NCI-H1694 treated with DMSO at 0.1 percent for 48 hours (cell line): ENCODE data around the gene TBC1D22A.

ENCODE experiments used
- DNase-seq: peaks from one replicate; lab custom pipeline; 2025; lab: John Stamatoyannopoulos, UW

The TBC1D22A gene

DNA sequence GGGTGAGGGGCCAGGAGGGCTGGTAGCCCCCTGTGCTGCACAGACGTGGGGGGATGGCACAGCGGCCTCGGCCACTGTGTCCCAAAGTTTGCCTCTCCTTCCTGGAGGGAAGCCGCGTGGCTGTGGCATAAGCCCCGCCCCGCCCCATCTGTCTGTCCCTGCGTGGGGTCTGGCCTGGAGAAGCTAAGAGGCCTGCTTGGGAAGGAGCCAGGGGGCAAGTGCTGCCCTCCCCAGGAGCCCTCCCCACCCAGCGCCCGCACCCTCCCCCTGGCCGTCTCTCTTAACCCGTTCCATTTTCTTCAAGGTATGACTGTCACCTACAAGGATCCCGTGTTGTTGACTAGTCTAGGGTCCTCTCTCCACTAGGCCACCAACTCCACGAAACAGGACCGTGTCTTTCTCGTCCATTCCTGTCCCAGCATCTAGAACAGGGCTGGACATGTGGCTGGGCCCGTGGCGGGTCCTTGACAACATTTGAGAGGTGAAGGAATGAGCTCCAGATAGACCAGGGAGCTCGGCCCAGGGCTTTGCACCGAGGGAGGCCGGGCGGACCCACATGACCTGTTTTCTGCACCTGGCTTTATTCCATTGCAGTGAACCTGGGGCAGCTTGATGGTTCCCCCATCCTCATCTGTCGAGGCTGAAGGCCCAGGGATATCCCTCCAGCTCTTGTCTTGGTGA is 428.0 kb downstream of the TBC1D22A start:
- DNase-seq = no peak

DNA sequence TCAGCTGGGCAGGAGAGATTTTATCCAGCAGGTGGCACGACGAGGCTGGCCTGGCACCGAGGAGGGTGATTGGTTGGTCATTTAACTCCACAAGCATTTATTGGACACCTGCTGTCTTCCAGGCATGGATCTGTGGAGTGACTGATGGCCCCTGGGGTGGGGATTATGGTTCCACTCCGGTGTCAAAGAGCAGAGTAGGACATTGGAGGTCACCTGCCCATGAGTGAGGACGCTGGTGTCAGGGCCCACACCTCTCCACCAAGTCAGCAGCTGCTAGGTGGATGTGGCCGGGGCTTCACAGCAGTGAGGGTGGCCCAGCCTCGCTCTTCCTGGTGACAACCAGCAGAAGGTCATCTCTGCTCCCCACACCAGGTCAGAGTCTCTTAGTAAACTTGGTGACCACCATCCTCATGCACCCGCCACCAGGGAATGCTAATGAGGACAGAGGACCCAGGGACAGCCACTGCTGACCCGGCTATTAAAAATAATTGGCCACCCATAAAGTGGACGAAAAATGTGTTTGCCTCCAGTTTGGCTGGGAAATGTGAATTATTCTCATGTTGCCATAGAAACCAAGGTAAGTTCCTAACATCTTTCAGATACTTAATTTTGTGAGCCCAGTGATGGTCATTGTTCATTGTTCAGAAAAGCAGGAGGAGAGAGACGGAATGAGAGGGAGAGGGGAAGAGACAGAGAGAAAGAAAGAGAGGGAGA is 428.7 kb downstream of the TBC1D22A start:
- no peak for DNase-seq

DNA sequence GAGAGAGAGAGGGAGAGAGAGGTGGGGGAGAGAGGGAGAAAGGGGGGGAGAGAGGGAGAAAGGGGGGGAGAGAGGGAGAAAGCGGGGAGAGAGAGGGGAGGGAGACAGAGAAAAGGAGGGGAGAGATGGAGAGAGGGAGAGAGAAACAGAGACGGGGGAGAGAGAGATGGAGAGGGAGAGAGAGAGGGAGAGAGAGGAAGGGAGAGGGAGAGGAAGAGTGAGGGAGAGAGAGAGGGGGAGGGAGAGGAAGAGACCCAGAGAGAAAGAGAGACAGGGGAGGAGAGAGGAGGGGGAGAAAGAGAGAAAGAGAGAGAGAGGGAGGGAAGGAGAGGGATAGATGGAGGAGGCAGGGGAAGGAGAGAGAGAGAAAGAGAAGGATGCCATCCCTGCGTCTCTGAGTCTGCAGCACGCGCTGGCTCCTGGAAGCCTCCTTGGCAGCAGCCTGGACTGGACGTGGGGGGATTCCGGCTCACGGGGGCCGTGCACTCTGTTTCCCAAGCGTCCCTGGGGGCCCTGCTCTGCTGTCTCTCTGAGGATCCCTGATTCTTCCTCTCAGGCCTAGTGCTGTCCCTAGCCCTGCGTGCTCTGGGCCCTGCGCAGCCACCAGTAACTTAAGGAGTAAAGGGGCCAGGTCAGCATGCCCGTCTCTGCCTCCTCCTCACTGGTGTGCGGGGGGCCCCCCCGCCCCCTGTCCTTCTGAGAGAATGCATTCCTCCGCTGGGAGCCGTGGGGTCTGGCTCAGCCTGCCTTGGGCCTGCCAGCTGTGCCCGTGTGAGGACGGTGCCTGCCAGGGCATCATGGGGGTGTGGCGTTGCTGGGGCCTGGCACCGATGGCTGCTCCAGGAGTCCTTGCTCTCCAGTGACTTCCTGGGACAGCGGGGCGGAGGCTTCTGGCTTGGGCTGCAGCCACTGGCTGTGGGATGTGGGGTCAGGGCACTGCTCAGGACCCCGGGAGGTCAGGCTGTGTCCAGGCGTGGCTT is 429.5 kb downstream of the TBC1D22A start:
- no peak for DNase-seq

DNA sequence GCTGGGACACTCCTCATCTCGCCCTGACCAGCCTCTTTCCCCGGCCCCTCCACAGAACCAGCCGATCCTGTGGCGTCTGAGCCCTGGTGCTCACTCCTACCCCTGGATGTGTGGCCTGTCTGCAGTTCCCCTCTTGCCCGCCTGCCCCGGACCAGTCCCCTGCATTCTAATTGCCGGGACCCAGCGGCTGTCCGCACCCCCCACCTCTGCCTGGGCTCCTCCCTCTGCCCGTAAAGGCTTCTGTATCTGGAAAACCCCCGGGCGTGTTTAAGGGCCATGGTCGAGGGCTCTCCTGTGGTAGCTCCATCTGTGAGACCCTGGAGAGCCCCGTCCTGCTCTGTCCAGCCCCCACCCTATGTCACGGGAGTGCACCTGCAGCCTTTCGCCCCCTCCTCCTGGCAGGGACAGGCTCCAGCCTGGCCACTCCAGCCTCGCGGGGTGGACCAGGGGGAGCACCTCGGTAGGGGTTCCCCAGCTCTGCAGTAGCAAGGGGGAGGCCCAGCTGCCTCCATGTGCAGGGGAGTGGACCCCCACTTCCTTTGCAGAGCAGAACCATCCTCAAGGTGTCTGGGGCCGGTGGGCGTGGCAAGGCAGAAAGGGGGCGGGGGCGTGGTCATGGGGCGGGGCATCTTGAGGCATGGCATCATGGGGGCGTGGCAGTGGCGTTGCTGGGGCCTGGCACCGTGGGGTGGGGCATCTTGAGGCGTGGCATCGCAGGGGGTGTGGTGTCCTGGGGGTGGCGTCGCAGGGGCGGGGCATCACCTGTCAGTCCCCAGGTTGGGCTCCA is 430.4 kb downstream of the TBC1D22A start:
- DNase-seq = no peak

DNA sequence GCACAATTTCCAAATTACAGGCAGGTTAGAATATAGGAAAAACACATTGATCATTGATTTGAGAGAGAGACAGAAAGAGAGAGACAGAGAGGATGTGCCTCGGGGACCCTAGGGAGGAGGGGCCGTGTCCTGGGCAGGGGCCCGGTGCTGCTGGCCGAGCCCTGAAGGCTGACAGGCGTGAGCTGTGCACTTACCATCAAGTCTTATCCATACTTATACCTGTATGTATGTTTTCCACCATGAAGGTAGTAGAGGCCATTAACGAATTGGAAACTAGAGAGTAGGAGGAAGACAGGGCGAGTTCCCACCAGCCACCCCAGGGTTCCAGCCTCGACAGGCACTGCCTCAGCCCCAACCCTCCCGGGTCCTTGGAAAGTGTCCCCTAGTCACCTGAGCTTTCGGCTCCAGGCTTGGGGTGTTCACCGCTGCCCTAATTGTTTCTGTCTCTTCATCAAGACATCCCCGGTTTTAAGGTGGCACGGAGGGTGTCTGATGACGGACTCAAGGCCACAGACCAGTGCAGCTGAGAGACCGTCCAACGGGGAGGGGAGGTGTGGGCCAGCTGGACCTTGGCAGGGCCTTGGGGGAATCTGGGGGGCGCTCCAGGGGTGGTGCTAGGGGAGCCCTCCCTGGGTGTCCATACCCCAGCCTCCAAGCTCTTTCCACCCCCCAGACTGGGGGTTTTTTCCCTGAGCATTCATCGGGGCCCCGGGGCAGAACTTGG is 431.3 kb downstream of the TBC1D22A start:
- DNase-seq = no peak

DNA sequence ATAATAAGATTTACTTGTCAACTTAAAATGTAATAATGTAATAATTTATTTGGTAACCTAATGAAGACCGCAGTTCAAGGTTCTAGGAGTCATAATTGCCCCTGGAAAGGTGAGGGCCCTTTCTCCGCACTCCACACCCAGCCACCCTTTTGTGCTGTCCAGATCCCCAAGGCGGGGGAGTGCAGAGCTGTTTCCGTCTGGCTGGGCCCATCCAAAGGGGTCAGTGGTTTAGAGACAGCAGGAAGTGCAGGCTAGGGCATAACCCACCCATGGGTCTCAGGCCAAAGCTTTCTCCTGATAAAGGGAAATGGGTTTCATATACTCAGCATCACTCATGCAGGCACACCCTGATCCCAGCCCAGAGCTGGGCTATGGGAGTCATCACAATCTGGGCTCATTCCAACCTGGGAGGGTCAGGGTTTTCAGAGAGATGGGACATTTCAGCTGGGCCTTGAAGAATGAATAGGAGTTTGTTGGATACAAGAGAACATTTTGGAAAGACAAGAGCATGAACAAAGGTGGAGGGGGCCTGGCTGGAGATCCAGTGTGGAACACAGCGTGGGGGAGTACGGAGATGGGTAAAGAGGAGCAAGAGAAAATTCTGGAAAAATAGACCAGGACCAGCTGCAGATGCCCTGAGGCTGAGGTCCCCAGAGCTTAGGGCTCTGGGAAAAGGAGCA is 432.2 kb downstream of the TBC1D22A start:
- DNase-seq = no peak

DNA sequence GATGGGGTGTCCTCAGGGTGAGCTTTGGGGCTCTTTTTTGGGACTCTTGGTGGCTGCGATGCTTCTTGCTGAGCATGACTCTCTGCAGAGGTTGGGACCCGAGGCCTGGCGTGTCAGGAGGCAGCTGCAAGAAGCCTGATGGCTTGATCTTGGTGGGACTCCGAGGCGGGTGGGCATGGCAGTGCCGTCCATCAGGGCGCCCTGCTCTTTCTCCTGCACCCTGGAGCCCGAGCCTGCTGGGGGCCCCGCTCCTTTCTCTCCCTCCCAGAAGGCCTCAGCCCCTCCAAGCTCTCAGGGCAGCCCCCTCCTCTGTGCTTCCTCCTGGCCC is 432.7 kb downstream of the TBC1D22A start:
- DNase-seq = no peak

DNA sequence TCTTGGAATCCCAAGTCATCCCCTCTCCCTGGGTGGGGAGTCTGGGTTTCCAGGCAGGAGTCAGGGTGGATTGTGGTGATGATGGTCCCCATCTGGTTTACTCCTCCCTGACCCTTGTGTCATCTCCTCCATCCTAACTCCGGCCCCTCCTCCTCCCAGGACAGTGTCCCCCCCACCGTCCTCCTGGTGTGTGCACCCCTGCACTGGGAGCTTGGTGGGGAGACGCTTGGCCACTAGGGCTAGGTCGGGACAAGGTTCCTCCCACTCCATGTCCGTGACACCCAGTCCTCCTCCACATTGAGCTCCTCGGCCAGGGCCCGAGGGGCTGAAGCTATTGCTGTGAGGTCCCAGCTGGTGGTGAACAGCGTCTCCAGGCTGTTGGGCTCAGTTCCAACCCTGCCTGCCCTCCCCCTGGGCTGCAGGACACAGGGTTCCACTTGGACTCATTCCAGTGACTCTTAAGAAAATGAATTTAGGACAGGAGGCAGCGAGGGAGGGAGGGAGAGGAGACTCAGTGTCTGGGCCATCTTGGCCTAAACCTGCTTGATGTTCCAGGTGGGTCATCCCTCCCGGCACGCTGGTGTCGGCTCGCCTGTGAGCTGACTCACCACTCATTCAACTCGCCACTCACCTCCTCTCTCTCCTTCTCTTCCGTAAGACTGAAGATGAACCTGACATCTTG is 433.2 kb downstream of the TBC1D22A start:
- DNase-seq = no peak

DNA sequence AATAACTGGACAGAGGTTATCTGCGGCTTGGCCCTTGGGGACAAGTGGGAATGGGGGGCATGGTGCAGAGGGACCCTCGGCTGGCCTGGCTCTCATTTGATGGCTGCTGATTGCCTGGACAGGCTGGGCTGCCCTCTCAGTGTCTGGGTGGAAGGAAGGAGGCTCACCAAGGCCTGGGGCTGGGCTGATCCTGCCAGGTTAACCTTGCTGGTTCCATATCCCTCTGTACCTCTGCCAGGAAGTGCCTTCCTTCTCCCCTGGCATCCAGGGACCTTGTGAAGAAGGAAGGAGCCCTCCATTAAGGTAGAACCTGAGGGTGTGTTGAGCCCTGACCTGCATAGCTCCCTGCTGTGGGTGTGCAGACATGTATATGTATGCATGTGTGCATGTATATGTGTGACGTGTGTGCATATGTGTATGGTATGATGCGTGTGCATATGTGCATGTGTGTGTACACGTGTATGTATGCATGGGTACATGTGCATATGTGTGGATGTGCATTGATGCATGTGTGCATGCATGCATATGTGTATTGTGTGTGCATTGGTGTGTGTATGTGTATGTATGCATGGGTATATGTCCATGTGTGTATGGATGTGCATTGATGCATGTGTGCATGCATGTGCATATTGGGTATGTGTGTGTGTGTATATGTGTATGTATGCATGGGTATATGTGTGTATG is 433.9 kb downstream of the TBC1D22A start:
- no peak for DNase-seq

DNA sequence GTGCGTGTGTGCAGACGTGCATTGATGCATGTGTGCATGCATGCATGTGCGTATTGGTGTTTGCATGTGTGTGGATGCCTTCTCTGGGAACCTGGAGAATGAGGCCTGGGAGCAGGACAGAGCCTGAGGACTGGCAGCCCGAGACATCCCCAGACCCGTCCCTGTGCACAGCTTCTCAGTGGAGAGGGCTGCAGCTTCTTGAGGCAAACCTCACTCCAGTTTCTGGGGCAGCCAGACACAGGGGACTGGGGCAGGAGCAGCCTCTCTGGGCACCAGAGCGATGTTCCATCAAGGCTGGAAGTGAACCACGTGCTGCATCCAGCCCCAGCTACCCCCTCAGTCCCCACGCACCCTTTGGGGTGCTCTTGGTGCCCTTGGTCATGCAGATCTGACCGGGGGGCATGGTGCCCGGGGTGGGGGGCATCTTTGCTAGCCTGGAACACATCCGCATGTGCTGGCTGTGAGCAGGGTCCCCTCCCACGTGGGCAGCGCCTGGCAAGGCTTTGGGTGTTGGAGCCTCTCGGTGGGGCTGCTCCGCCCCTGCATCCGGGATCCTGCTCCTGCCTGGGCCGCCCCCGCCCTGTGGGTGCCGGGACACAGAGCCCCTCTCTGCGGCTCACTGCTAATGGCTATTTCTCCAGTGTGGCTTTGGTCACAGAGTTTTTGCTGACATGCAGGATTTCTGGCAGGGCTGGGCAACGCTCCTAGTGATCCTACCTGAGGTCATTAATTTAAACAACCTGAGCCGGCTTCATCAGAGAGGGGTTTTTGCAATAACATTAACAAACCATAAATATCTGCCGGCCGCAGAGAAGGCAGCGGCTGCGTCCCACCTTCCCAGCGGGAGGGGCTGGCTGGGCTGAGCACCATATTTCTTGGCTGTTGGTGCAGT is 434.7 kb downstream of the TBC1D22A start:
- DNase-seq = no peak

DNA sequence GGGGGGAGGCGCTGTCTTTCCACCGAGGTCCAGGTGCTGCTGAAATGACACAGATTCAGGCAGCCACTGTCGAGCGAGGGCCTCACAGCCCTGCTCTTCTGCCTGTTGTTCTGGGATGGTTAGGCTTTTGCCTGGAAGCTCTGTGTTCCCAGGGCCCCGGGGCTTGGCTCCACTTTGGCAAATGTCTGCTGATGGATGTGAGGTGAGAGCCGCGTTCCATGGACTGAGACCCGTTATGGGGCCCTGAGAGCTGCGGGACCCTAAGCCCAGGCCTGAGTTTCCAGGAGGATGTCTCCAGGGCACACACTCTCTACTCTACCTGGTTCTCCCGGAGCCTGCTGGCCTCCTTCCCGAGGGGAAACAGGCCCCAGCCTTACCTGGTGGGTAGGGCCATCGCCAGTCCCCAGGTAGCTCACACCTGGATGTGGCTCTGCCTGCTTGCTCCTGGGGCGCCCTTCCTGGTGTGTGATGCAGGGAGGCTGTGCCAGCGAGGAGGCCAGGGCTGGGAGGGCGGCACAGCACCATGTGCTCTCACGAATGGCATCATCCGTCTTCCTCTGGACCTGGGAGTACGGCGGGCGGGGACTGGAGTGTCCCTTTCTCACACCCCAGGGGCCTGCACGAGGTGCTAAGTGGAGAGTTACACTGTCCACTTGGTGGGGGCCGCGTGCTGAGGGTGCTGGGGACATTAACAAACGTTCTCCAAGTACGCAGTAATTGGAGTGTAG is 435.5 kb downstream of the TBC1D22A start:
- no peak for DNase-seq

DNA sequence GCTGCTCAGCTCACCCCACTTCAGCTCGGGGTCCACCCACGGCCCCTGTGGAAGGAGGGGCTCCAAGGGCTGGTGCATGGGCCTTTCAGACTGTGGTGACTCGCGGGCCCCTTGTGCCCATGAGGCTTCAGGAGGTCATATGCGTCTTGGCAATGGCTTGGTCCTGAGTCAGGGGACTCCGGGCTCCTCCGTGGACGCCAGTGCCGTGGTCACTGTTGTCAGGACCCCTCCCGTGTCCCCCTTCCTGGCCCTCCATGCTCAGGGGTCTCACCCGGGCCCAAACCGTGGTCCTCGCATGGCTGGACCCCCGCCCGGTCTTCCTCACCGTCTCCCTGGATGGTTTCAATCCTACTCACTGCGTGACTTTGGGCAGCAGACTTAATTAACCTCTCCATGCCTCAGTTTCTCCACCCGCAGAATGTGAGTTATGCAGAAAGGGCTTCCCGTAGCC is 436.4 kb downstream of the TBC1D22A start:
- DNase-seq = no peak

DNA sequence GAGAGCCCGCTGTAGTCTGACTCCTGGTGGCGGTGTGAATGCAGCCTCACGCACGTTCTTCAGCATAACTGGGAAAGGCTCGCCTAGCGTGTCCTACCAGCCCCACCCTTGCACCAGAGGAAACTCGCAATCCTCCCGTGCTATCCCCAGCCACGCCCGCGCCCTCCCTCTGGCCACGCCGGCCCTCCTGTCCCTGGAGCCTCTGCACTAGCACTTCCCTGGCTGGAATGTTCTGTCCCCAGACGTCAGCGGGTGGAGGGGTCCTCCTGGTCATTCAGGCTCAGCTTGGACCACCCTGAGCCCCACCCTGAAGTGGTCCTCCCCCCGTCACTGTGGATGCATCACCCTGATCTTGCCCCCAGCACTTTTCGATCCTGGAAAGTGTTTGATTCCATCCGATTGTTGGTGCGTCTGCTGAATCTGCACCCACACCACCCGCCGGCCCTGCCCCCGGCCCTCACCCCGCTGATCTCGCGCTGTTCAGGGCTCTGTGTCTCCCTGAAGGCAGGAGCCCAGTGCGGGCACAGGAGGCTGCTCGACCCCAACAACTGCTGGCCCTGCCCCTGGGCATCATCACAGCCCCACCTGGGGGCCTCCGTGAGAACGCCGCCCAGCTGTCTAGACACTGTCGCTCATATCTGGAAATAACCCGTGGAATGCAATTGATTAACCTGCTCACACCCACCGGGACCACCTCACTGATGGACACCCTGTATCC is 437.0 kb downstream of the TBC1D22A start:
- no peak for DNase-seq

DNA sequence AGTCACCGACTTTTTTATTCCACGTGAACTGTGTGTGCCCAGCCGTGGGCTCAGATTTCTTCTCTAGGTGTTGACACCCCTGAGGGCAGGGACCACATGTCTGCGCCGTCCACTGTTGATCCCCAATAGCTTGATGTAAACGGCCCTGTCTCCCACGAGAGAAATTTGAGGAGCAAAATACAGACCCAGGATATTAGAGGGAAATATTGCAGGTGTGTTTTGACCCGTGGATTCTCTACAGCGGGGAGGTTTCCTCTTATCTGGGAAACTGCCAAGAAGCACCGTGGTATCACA is 437.5 kb downstream of the TBC1D22A start:
- DNase-seq = no peak

DNA sequence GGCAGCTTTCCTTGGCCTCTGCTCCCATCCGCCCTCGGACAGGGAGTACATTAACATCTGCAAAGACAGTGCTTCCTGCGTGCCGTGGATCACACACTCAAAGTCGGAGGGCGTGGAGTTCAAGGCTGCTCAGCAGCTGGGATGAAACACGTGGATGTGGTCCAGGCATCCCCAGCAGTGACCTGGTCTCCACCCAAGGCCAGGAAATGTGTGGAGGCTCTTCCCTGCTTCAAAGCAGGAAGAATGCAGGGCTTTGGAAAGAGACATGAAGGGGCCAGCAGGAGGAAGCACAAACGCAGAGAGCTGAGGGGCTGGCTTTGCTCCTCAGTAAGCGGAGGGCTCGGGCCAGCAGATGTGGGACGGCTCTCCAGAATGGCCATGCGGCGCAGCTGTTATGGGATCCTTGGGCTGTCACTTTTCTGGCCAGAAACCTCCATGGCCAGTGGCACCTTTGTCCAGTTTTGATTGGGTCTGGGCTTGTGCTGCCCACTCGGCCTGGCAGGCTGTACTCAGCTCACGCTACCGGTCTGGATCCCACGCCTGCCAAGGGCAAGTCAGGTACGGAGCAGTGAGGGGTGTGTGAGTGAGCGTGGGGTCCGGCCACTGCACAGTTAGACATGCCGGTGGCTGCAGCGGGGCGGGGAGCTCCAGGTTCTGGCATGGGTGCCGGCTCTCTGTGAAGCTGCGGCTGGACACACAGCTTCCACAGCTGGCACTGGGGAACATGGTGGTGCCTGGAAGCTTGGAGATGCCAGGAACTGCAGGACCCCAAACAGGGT is 438.0 kb downstream of the TBC1D22A start:
- DNase-seq = no peak

DNA sequence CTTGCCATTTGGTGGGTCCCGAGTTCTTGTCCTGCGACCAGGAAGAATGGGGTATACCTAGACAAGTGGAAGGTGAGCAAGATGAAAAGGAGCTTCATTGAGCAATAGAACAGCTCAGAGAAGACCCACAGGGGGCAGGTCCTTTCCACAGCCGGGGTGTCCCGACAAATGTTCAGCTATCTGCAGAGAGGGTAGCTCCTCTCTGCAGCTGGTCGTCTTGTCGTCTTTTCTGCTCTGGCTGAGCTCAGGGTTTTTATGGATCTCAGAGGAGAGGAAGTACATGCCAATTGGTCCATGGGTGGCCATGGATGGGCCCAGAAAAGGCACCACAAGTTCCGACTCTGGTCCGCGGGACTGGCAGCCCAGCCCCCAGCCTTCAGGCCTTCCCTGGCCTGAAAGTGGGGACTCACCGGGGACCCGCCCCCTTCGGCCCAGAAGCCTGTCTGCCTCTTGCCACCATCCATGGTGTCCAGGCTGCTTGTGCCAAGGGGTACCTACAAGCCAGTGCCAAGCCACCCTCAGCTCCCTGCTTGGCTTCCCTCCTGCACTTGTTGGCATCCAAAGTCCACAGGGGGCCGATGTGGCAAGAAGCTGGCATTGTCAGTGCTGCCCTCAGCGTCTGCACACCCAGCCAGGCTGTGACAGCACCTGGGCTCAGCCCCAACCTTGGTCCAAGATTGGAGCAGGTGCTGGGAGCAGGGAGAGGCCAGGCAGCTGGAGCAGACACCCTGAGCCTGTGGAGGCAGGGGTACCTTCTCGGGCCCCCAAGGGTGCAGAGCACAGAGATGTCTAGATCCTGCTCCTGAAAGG is 438.9 kb downstream of the TBC1D22A start:
- no peak for DNase-seq
